K562 (cell line): ENCODE measurements around the gene FAR2. TPM values are rescaled to one million over a fixed set of nuclear protein-coding genes. Genes with fewer than 3 reads are reported as not detected.

Experiments used
- ATAC-seq: fragments of 200-7000 bp; cut with Tn5 transposase; 3 replicates; pipeline ENCODE4 v1.9.1; 2020; ENCODE audit warnings: moderate library complexity
- BruUV-seq: library from RNA; stranded (reverse); fragments of 400-500 nt; replicated peaks from 2 replicates; lab custom pipeline; 2021; lab: Mats Ljungman, UMichigan
- CTCF ChIA-PET: fragments of 300-600 bp; formaldehyde crosslinking; extraction: SDS; loops from one replicate; lab custom pipeline; 2021; ENCODE audit warnings: low intra/inter-chr PET ratio; lab: Yijun Ruan, JAX
- POLR2A ChIA-PET: fragments of 300-600, 350-650 bp; sonication (Branson Sonifier 250); formaldehyde crosslinking; extraction: SDS; loops from one replicate; lab custom pipeline; 2021; ENCODE audit warnings: antibody characterized with exemption, inconsistent platforms; lab: Yijun Ruan, JAX
- DNase-seq, 4 experiments: peaks; one replicate each; pipeline versions ENCODE4 v3.0.0 to v3.0.0-alpha.2; 2011 to 2018; ENCODE audit warnings: low spot score in 3 of 4, mixed read lengths in 3 of 4; ENCODE audit errors: extremely low read depth in 1 of 4
- FAIRE-seq: peaks from 2 replicates; lab custom pipeline; 2011; peaks lifted over from hg19 to GRCh38; lab: Jason Lieb, UNC
- H2AFZ ChIP-seq: 2 replicates; pipeline ENCODE4 v1.6.0; 2011; ENCODE audit warnings: low read depth, low read length, control low read depth, inconsistent platforms
- H3K27ac ChIP-seq: fragments of 200-600 bp; 3 replicates; pipeline ENCODE4 v1.8.0; 2011; ENCODE audit warnings: low read depth, mild to moderate bottlenecking, control low read depth, inconsistent platforms, low read length, moderate library complexity, mixed read lengths; ENCODE audit errors: extremely low read depth
- H3K27me3 ChIP-seq, 2 experiments: fragments of 300-600 bp in 1 of 2; 2 replicates in 1 of 2; 3 replicates in 1 of 2; pipeline versions ENCODE4 v1.6.0 to v1.8.0; 2011; ENCODE audit warnings: inconsistent platforms in 2 of 2, low read length in 2 of 2, mild to moderate bottlenecking in 1 of 2, mixed read lengths in 1 of 2, moderate library complexity in 1 of 2; ENCODE audit not compliant: control insufficient read depth in 2 of 2, insufficient read depth in 2 of 2
- H3K36me3 ChIP-seq: fragments of 300-600 bp; 3 replicates; pipeline ENCODE4 v1.8.0; 2011; ENCODE audit warnings: mild to moderate bottlenecking, low read length, inconsistent platforms; ENCODE audit not compliant: control insufficient read depth, insufficient read depth
- H3K4me1 ChIP-seq, 2 experiments: fragments of 200-600 bp in 1 of 2; replicated peaks in 1 of 2; 2 replicates in 1 of 2; 3 replicates in 1 of 2; pipeline versions ENCODE4 v1.5.1 to v1.8.0; 2011; ENCODE audit warnings: inconsistent platforms in 2 of 2, low read length in 2 of 2, mild to moderate bottlenecking in 1 of 2, mixed read lengths in 1 of 2, moderate library complexity in 1 of 2; ENCODE audit not compliant: control insufficient read depth in 2 of 2, insufficient read depth in 2 of 2
- H3K4me2 ChIP-seq: 2 replicates; pipeline ENCODE4 v1.6.1; 2011; ENCODE audit warnings: low read length, control low read depth, inconsistent platforms, mixed read lengths; ENCODE audit not compliant: insufficient read depth
- H3K4me3 ChIP-seq: fragments of 200-600 bp; sonication (generic), shearing (Covaris generic); 2 replicates; pipeline ENCODE4 v1.5.1; 2016; ENCODE audit warnings: control low read depth, inconsistent platforms
- H3K79me2 ChIP-seq: fragments of 200-600 bp; 3 replicates; pipeline ENCODE4 v1.8.0; 2011; ENCODE audit warnings: low read length, inconsistent platforms; ENCODE audit not compliant: control insufficient read depth, insufficient read depth
- H3K9ac ChIP-seq, 2 experiments: 2 replicates each; pipeline versions ENCODE4 v1.6.0 to v1.6.1; 2011; ENCODE audit warnings: low read depth in 2 of 2, low read length in 2 of 2, control low read depth in 1 of 2, inconsistent platforms in 1 of 2, mild to moderate bottlenecking in 1 of 2, mixed read lengths in 1 of 2; ENCODE audit not compliant: insufficient read depth in 1 of 2
- H3K9me1 ChIP-seq: one replicate; pipeline ENCODE4 v1.6.0; 2011; ENCODE audit warnings: inconsistent platforms, mild to moderate bottlenecking, low read length, moderate library complexity; ENCODE audit not compliant: control insufficient read depth, insufficient read depth
- H3K9me3 ChIP-seq: replicated peaks from 2 replicates; pipeline ENCODE4 v1.5.1; 2011; ENCODE audit warnings: low read depth, low read length, inconsistent platforms; ENCODE audit not compliant: control insufficient read depth, insufficient read depth
- H4K20me1 ChIP-seq: replicated peaks from 2 replicates; pipeline ENCODE4 v1.6.1; 2011; ENCODE audit warnings: low read length, inconsistent platforms, mixed read lengths; ENCODE audit not compliant: control insufficient read depth, insufficient read depth
- CBX5 ChIP-seq: IDR thresholded peaks from 2 replicates; pipeline ENCODE4 v1.6.1; 2014; ENCODE audit warnings: low read depth, borderline replicate concordance
- DDX20 ChIP-seq: fragments of 450-650 bp; IDR thresholded peaks from 2 replicates; pipeline ENCODE4 v1.6.1; 2016; ENCODE audit warnings: missing genetic modification characterization, low read depth, mild to moderate bottlenecking, missing compliant biosample characterization, moderate library complexity
- KDM1A ChIP-seq, 2 experiments: fragments of 450-650 bp; IDR thresholded peaks; 2 replicates each; pipeline ENCODE4 v1.6.1; 2016; ENCODE audit warnings: mild to moderate bottlenecking in 2 of 2
- PKNOX1 ChIP-seq: fragments of 450-650 bp; IDR thresholded peaks from 2 replicates; pipeline ENCODE4 v1.6.1; 2016
- POLR3G ChIP-seq: IDR thresholded peaks from 2 replicates; pipeline ENCODE4 v1.6.1; 2011; ENCODE audit not compliant: insufficient read length, insufficient replicate concordance; ENCODE audit errors: extremely low read depth
- RBM14 ChIP-seq: fragments of 200-400 bp; formaldehyde crosslinking; IDR thresholded peaks from 2 replicates; pipeline ENCODE4 v1.6.1; 2018; ENCODE audit warnings: low read depth, mild to moderate bottlenecking, low read length, moderate library complexity, borderline replicate concordance; ENCODE audit not compliant: insufficient read depth
- RFX1 ChIP-seq: fragments of 450-650 bp; IDR thresholded peaks from 2 replicates; pipeline ENCODE4 v1.6.1; 2016; ENCODE audit warnings: mild to moderate bottlenecking, moderate library complexity
- SETDB1 ChIP-seq: IDR thresholded peaks from one replicate; pipeline ENCODE4 v1.6.1; 2012; ENCODE audit warnings: low read length, control low read depth, inconsistent platforms
- SMARCA5 ChIP-seq: fragments of 450-650 bp; IDR thresholded peaks from 2 replicates; pipeline ENCODE4 v1.6.1; 2016
- WGBS: fragments of 100-300 bp; shearing (Covaris generic); methylation state at CpG from one replicate; pipeline ENCODE4 v1.1.6; 2016; ENCODE audit warnings: low coverage, mixed read lengths; ENCODE audit not compliant: insufficient coverage; ENCODE audit errors: missing lambda C conversion rate; 5-methylcytosine and 5-hydroxymethylcytosine counted together
- in situ Hi-C: fragments of 300-500 bp; cut with MboI; formaldehyde crosslinking; loops from 4 replicates; pipeline ENCODE4 v1.15.0; 2018; ENCODE audit warnings: inconsistent platforms, mixed read lengths
- intact Hi-C: fragments of 100-400 bp; cut with micrococcal nuclease; formaldehyde crosslinking; loops from 2 replicates; pipeline ENCODE4 v1.14.2; 2022
- polyA plus RNA-seq, 8 experiments: library from polyadenylated mRNA; depleted of rRNA in 4 of 8; stranded (reverse) in 5 of 8; unstranded in 3 of 8; fragments of >200 nt; fragmentation: Nextera tagmentation in 2 of 8; fragmentation: Illumina TruSeq in 1 of 8; extraction: Ambion mirVana in 2 of 8; extraction: Trizol in 1 of 8; gene quantifications; 2 replicates each; pipeline versions ENCODE4 v1.2.1 to v1.2.3, GENCODE V29; 2011 to 2014; ENCODE audit warnings: inconsistent platforms in 1 of 8, missing spikeins in 1 of 8
- total RNA-seq, 7 experiments: library from RNA; depleted of rRNA in 6 of 7; stranded (reverse); fragments of >200 nt in 6 of 7; fragmentation: Illumina TruSeq in 2 of 7; extraction: Trizol in 2 of 7; gene quantifications; 2 replicates each; pipeline versions ENCODE4 v1.2.1 to v1.2.3, GENCODE V29; 2011 to 2021; ENCODE audit warnings: low replicate concordance in 1 of 7
- TF ChIP-seq, protein P1 (sequence below): fragments of 250-450 bp; sonication (Bioruptor Pico); IDR thresholded peaks from 2 replicates; pipeline ENCODE4 v1.8.0; 2022; ENCODE audit warnings: inconsistent platforms, mild to moderate bottlenecking, moderate library complexity, borderline replicate concordance

FAR2 gene
- total and polyA plus RNA-seq, 9 of the 15 experiments (the other 6 are each of a cell fraction or from before 2014, with no cell fraction given) = 5.0 to 13.4 (median 8.5) TPM

DNA sequence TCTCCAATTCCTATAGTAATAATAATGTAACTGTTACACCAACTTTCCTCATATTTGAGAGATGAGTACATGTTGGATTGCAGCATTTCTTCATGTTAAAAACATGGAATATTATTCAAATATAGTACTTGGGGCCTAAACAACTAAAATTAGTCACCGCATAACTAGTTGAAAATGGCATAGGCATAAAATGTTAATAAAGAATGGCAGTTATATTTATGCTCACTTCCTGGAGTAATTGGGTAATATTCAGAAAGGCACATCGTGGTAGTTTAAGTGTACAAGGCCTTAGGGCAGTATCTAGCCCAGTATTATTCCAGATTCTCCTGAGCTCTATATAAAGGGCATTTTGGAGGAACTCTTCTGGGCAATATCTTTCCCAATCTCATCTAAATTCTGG is 185.9 kb downstream of the FAR2 start:
- Histone ChIP-seq H3K9me1 (no peaks in the 10 kb centered on the region), H3K4me2 (no peak overlapping the region), H3K4me3 (no peak overlapping the region), H3K79me2 (no peaks in the 10 kb centered on the region), H3K27me3 (no peaks in the 10 kb centered on the region), H3K27ac (no peak overlapping the region), H2AFZ (no peak overlapping the region), H3K36me3 (peaks cover 8% of the 10 kb centered on the region; the same call in 2 of the 3 replicates), H3K9me3 (no peaks in the 10 kb centered on the region), H3K4me1 (no peaks in the 10 kb centered on the region), H4K20me1 (no peaks in the 10 kb centered on the region), H3K9ac (no peak overlapping the region)
- POLR2A ChIA-PET = no interaction called here
- BruUV-seq = no TSS peak
- CTCF ChIA-PET = no interaction called here
- no peak for DNase-seq
- intact Hi-C loops (no loop called here), in situ Hi-C loops (no loop called here)
- no peak for ATAC-seq
- WGBS = 95% methylated on average over 2 of the region's 2 CpGs
- FAIRE-seq = no peak
- TF ChIP-seq KDM1A (IDR thresholded peaks at IDR 0.05) (no peak), SMARCA5 (no peak), DDX20 (tag) (no peak), POLR3G (no peak), PKNOX1 (no peak), RBM14 (no peak), RFX1 (no peak), CBX5 (no peak), SETDB1 (no peak)
- TF ChIP-seq, protein P1, sequence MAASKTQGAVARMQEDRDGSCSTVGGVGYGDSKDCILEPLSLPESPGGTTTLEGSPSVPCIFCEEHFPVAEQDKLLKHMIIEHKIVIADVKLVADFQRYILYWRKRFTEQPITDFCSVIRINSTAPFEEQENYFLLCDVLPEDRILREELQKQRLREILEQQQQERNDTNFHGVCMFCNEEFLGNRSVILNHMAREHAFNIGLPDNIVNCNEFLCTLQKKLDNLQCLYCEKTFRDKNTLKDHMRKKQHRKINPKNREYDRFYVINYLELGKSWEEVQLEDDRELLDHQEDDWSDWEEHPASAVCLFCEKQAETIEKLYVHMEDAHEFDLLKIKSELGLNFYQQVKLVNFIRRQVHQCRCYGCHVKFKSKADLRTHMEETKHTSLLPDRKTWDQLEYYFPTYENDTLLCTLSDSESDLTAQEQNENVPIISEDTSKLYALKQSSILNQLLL (CRISPR knock-in tag) = no peak
